EL (cell line): ENCODE results near the gene ASB5.
"Not testable (repeated sequence)": the region's sequence is repeated elsewhere in the genome, so short reads cannot be mapped to it uniquely, and the experiment has no call there.

Experiments used
- DNase-seq: peaks from one replicate; pipeline ENCODE4 v3.0.0-alpha.2; 2016

ASB5 gene

GRCh38 chr4:176268963-176269362 is at the start of gene ASB5:
Gene ASB5, minus strand, starts transcription at chr4:176269222. Its CDS starts 114 bp downstream, at chr4:176269108.
- peak; percentile 47 for DNase-seq

- DNase-seq: no peak
Measured at GRCh38 chr4:176313596-176314336, 44.7 kb upstream of the ASB5 start.

DNA sequence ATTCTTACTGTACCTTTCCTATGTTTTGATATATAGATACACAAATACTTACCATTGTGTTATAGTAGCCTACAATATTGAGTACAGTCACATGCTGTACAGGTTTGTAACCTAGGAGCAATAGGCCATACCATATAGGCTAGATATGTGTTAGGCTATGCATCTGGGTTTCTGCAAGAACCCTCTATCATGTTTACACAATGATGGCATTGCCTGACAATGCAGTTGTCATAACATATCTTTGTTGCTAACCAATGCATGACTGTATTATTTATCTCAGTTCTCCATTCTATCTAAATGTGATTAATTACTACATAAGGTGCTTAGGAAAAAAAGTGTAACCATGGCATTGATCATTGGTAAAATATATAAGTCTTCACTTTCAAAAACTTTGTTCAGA is 40.8 kb upstream of the ASB5 start:
- DNase-seq: peak; percentile 31

DNA sequence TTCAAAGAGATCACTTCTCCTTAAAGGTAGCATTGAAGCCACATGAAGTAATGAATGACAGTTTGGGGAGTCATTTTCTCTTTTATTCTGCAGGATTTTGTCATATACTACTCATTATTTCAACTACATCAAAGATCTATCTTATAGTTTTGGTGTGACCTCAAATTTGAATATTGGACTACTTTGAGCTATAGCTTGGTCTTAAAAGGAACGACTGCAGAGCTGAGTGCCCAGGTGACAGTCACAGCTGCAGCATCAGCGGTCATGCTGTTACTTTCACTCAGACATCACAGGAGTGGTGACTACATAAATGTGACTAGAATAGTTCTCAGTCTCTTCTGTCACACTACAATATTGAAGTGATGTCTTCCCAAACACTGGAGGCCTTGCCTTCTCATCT is 40.0 kb upstream of the ASB5 start:
- DNase-seq: no peak

GRCh38 chr4:176308441-176308840 is 39.4 kb upstream of the ASB5 start:
- no peak for DNase-seq

DNA sequence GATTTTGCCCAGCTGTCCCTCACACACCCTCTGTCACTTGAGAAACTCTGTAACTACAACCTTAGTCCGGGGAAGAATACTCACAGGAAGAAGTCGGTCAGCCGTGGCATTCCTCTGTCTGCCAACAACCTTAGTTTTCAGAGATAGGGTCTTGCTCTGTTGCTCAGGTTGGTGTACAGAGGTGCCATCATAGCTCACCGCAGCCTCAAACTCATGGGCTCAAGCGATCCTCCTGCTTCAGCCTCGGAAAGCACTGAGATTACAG is 38.6 kb upstream of the ASB5 start:
- DNase-seq: no peak

DNA sequence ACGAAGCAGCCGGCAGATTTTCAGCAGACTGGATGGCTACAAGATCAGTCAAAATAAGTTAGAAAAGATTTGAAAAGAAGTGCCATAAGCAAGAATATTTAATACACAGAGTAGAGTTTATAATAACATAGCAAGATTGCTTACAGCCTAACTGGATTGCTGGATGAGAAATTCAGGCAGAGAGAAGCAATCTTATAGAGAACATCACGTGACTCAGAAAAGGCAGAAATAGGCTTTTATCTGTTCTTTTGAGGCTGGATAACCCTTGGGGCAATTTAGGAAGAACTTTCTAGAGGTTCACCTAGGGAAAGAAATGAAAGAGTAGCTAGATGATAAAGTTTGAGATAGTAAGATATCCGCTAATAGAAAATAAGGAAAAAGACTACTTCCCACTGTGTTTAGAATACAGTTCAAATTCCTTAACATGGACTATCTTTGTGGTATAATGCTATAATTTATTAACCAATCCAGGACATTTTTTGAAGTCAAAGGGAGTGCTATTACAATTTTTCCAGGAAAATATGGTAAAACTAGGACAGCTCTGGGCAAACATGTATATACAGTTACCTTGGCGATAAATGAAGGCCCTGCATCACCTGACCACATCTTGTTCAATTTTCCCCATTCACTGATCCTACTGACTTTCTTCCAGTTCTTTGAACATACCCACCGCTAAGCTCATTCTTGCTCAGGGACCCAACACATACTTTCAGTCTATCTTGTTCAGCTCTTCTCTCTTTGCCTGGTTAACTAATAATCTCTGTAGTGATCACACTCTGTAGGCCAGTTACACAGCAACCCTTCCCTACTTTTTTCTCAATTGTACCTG is 38.0 kb upstream of the ASB5 start:
- DNase-seq: no peak

GRCh38 chr4:176303938-176304337 is 34.9 kb upstream of the ASB5 start:
- no peak for DNase-seq

GRCh38 chr4:176302283-176303275 is 33.6 kb upstream of the ASB5 start:
- peak; percentile 78 for DNase-seq

GRCh38 chr4:176300565-176300964 is 31.5 kb upstream of the ASB5 start:
- DNase-seq: no peak

DNA sequence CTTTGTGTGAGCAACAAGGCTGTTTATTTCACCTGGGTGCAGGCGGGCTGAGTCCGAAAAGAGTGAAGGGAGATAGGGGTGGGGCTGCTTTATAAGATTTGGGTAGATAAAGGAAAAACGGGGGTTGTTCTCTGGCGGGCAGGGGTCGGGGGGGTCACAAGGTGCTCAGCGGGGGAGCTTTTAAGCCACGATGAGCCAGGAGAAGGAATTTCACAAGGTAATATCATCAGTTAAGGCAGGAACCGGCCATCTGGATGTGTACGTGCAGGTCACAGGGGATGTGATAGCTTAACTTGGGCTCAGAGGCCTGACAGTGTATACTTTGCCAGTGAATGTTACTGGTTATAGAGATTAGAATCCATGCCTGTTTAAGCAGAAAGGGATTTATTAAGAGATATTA is 31.0 kb upstream of the ASB5 start:
- DNase-seq: no peak

DNA sequence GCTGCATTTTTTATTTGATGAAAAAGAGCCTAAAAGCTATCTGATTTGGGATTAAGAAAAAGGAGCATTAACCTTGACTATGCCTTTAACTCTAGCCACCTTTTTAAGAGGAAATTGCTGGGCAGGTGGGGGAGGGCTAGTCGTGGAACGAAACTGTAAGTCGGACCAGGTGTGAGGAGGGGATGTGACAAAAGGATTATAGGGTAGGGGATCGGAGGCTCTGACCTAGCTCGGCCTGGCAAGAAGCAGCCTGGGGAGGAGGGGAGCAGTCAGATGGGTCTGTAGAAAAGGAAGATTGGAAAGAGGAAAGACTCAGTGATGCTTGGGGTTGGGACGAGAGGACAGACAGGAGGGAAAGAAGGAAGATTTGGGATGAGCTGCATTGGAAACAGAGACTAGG is 29.6 kb upstream of the ASB5 start:
- no peak for DNase-seq

DNA sequence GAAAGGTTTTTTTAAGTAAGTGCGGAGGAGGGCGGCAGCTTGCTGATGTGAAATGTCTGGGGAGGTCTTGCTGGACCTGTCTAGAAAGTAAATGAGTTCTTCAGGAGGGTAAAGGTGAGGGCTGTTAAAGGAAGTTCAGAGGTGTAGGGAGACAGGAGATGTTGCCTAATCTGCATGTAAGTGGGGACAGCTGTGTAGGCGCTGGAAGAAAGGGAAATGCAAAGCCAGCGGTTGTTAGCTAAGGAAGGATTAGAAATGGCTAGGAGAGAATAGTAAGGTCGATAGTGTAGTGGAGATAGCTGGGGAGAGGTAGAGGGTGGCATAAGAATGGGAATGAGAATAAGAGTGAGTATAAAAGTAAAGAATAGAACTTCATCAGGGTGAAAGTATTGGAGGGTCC is 26.9 kb upstream of the ASB5 start:
- not testable (repeated sequence) for DNase-seq

DNA sequence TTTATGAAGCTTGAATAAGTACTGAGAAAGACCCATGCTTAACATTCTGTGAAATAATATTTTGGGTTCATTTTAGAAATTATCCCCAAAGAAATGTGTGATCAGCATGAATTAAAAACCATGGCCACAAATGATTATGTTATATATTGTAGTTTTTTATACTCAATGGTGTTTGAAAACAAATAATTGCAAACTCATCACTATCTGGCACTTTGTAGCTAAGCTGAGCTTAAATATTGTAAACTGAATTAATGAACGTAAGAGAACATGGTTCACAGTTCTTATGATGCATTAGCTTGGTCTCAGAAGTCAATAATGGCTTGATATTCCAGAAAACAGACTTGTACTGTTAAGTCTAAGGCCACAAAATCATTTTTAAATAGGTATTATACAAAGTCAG is 24.6 kb upstream of the ASB5 start:
- no peak for DNase-seq

- DNase-seq: no peak
Measured at GRCh38 chr4:176292920-176293319, 23.9 kb upstream of the ASB5 start.

DNA sequence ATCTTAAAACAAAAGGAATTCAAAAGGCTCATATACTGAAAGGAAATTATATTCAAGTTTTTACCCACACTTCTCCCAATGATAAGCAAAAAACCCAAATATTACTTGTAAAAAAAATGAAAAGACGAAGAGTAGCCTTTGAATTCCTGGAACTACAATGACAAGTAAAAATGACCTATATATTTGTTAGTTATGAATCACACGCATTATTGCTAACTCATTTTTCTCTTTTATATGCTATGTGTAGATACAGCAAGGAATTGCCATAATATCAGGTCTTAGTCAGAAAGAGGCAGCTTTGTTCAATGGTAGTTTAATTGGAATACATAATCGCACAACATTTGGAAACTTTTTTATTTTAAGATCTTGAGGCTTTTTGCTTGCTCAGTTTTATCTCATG is 22.7 kb upstream of the ASB5 start:
- no peak for DNase-seq

DNA sequence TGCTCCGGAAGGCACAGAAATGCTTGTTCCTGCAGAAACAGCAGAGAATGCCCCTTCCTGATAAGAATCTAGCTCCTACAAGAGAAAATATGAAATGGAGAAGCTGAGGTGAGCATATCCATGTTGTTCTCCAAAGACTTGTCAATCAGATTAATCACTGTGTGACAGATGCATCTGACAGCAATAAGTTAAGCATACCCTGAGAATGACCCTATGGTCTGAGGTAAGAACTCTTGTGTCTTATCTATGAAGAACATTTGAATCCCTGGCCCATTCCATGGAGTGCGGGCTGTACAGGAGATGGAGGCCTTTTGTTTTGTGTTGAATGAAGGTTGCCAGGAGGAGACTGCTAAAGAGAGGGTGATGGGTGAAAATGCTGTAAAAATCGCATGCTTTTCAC is 21.5 kb upstream of the ASB5 start:
- DNase-seq: no peak

- DNase-seq: no peak
Measured at GRCh38 chr4:176289561-176289960, 20.5 kb upstream of the ASB5 start.

- no peak for DNase-seq
Measured at GRCh38 chr4:176288020-176288419, 19.0 kb upstream of the ASB5 start.

- no peak for DNase-seq
Measured at GRCh38 chr4:176287546-176287945, 18.5 kb upstream of the ASB5 start.

GRCh38 chr4:176286728-176287127 is 17.7 kb upstream of the ASB5 start:
- no peak for DNase-seq

- not testable (repeated sequence) for DNase-seq
Measured at GRCh38 chr4:176279560-176279959, 10.5 kb upstream of the ASB5 start.

DNA sequence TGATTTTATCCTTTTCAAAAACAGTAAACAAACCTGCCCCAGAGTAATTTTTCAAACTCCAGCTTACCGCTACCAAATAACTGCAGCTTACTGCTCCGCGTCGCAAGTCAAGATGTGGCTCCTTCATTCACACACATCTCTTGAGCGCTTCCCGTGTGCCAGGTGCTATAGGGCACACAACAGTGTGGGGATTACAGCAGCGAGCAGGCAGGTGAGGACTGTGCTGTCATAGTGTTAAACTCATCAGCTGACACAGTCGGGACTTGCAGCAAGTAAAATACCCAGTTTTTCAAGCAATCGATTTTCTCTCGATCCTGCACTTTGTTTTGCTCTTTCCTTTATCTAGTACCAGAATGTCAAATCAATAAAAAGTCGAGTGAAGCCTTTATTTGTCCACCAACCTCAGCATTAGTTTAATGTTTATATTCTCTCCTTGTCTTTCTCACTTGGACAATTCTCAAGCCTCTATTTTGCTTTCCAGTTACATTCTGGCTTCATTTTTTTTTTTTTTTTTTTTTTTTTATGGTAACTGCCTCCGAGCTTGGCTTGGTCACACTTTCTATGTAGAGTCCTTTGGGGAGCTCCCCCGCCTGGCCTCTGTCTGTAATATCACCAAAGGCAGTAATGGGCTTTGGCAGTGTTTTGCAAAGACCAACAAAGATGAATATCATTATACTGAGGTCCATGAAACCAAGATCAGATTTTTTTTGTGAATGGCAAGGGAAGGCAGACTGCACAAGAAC is 8.3 kb upstream of the ASB5 start:
- peak; percentile 61 for DNase-seq
